OCI-M2 (cell line): ENCODE data around the gene GPAT3.

ENCODE experiments used
- DNase-seq: peaks from one replicate; lab custom pipeline; 2025; ENCODE audit not compliant: unreplicated experiment; lab: John Stamatoyannopoulos, UW

Gene GPAT3

DNA sequence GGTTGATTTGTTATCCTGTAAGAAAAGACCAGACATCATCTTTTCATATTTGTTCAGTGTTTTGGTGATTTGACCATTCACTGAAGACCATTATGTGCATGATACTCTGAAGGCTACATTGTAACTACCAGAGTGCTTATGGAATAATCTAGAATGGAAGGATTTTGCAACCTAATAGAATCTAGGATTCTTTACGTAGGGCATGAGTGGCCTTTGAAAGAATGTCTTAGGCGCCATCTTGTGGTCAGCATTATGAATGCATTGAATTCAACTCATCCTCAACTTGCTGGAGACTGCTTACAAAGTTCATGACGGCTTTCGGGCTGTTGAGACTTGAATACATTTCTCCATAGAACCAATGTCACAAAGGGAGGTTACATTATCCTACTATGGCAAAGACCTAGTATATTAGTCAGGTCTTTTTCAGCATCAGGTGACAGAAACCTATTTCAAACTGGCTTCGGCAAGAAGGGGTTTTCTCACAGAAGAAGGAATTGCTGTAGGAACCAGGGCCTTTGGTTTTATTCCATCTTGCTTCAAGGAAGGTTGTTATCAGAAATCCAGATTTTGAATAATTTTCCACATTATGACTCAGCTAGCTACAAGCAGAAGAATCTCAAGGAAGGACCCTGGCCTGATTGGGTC is 104.1 kb downstream of the GPAT3 start:
- DNase-seq = peak; percentile 27

GRCh38 chr4:83643036-83643435 is 107.1 kb downstream of the GPAT3 start:
- DNase-seq = no peak

- peak; percentile 9 for DNase-seq
Observed at GRCh38 chr4:83644677-83645659, 109.1 kb downstream of the GPAT3 start.

DNA sequence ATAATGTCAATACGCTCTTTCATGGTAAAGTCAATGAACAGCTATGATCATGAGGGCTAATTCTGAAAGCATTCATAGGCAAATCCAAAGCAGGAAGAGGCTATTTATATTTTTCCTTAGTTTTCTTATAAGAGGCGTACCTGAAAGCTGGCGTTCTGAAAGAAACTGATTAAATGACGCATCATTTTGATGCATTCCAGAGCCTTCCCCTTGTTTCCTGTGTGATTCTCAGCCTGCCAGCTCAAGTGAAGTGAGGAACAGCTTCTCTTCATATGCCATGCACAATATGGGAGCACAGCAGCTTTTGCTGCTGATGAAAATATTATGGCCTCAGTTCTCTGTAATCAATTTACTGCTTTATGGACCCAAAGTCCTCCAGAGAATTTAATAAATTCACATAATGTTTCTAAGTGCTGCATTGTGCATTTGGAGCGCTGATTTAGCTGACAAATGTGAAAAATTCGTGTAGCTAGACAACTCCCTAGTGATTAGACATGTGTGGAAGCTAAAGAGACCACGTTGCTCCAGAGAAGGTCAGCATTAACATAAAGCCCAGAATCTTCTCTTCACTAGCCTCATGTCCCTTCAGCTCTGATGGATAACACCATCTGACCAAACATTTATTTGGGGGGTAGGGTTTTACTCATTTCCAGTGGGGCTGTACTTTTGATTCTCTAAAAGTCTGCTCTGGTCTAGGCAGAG is 110.8 kb downstream of the GPAT3 start:
- DNase-seq = no peak

DNA sequence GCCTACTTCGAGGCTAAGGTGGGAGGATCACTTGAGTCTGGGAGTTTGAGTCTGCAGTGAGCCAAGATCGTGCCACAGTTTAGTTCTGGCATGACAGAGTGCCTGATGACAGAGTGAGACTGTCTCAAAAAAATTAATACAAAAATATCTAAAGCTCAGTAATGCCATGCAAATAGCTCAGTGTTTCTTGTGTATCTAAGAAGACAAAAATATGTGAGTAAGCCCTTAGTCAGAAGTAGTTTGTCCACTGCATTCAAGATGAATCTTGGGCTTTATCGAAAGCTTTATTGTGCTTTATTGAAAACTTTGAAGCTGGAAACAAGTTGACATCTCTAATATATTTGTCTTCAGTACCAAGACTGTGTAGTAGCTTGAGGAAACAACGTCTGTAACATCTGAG is 115.9 kb downstream of the GPAT3 start:
- no peak for DNase-seq
